GM13976 (cell line): ENCODE results near the gene OTOGL.

Experiments
- DNase-seq: peaks from one replicate; pipeline ENCODE4 v3.0.0; 2012; ENCODE audit warnings: low spot score
- CTCF ChIP-seq: IDR thresholded peaks from 2 replicates; pipeline ENCODE4 v1.5.1; 2012; ENCODE audit warnings: borderline replicate concordance, mild to moderate bottlenecking; ENCODE audit not compliant: insufficient read depth; ENCODE audit errors: extremely low read depth, missing control alignments, control extremely low read depth
- in situ Hi-C: fragments of 300-500 bp; cut with MboI; formaldehyde crosslinking; loops from one replicate; pipeline ENCODE4 v1.12.0; 2022; ENCODE audit warnings: low sequenced_read_pairs, mixed read lengths, inconsistent platforms; ENCODE audit not compliant: unreplicated experiment

The OTOGL gene

GRCh38 chr12:80321653-80322052 lies 222.3 kb downstream of the OTOGL start:
- no peak for DNase-seq

DNA sequence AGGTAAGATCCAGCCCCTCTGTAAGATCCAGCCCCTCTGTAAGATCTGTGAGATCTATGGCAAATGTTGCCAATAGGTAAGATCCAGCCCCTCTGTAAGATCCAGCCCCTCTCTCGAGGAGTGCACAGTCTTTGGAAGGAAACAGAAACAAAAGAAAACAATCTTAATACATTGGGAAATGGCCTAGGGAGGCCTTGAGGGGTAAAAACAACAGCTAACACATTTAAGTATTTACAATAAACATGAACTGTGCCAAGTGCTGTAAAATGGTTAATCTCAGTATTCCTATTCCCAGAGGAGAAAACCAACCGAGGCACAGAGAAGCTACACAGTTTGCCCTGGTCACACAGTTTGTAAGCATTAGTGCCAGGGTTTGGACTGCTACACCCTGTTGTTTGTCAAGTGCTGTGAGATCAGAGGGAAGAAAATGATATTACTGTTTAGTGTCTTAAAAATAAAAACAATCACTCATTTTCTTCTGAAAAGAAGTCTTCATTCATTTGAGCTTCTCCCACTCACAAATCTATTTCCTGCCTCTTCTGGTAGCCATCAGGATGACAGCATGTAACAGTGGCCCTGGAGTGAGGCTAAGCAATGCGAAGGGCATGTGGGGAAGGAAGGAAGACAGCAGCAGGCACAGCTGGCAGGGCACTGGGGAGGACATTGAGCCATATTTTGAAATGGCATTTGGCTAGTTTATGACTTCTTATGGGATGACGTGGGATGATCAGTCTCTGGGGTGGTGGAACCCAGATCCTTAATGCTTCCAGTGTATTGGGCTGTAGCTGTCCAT lies 226.0 kb downstream of the OTOGL start:
- in situ Hi-C loops: no loop called here
- DNase-seq: no peak
- TF ChIP-seq CTCF: no peak

More at GRCh38 chr12:80321653-80322052, 222.3 kb downstream of the OTOGL start:
- no peak for TF ChIP-seq CTCF
- in situ Hi-C loops: no loop called here

DNA sequence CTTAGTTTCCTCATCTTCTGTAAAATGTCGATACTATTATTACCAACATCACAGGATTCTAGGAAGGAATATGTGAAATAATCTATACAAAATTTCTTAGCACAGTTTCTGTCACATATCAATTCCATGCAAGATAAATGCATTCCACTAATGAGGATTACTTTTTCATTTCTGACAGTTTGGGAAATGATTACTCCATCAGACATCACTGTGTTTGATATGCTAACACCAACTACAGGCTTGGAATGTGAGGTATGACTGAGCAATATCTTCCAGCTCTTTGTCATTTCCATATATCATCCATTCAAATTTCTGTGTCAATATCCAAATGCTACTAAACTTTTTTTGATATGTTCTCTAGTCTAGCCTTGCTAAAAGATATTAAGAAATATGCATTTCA lies 233.5 kb downstream of the OTOGL start:
- TF ChIP-seq CTCF: no peak
- DNase-seq: no peak
- in situ Hi-C loops: no loop called here

GRCh38 chr12:80352474-80352873 lies 253.1 kb downstream of the OTOGL start:
- in situ Hi-C loops: no loop called here
- no peak for DNase-seq
- no peak for TF ChIP-seq CTCF

DNA sequence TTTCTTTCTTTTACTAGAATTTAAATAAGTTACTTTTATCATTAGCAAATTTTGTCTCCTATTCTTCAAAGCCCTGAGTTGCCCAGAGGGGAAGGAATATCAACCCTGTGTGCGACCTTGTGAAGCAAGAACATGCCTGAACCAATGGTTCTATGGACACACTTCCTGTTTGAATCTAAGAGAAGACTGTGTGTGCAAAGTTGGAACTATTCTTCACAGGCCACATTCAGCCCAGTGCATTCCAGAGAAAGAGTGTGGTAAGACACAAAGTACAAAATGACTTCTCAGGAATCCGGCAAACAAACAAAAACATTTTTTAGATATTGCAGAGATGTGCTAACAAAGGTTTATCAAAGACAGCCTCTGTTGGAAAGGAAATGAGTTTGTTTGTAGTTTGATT lies 253.9 kb downstream of the OTOGL start:
- no peak for TF ChIP-seq CTCF
- in situ Hi-C loops: no loop called here
- DNase-seq: no peak

- DNase-seq: no peak
- in situ Hi-C loops: no loop called here
- TF ChIP-seq CTCF: no peak
These were observed 256.8 kb downstream of the OTOGL start for GRCh38 chr12:80356097-80356496.

GRCh38 chr12:80359703-80360102 lies 260.4 kb downstream of the OTOGL start:
- no peak for DNase-seq
- no peak for TF ChIP-seq CTCF
- in situ Hi-C loops: no loop called here
